Fibroblast of skin of left quadriceps (primary cell): ENCODE data around the gene TIGD1.

ENCODE experiments used
- DNase-seq, 2 experiments: peaks; one replicate each; pipeline ENCODE4 v3.0.0-alpha.2; 2013; ENCODE audit warnings: low read depth in 2 of 2

TIGD1 gene

DNA sequence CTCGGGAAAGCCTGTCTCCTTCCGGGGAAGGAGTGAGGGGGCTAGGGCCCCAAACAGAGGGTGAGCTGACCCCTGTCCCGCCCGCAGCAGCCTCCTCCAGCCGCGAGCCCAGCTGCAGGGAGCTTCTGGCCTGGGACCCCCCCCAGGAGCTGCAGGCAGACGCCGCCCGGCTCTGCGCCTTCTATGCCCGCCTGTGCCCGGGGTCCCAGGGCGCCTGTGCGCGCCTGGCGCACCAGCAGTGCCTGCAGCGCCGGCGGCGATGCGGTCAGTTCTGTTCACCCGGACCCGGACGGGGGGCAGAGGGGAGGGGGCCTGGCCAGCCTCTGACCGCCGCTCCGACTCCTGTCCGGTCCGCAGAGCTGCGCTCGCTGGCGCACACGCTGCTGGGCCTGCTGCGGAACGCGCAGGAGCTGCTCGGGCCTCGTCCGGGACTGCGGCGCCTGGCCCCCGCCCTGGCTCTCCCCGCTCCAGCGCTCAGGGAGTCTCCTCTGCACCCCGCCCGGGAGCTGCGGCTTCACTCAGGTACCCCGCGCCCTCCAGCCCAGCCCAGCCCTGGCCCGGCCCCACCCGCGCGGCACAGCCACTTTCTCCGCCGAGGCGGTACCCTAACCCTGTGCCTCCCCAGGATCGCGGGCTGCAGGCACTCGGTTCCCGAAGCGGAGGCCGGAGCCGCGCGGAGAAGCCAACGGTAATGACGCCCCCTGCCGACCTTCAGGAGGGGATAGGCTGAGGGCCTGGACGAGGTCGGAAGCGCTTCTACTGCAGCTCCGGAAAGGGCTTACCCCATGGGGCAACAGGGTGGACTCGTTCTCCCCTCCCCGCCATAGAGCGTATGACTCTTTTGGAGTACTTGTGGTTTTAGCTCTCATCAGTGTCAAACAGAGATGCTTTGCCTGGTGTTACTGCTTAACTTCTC, 26.4 kb downstream of the TIGD1 start:
- no peak for DNase-seq

DNA sequence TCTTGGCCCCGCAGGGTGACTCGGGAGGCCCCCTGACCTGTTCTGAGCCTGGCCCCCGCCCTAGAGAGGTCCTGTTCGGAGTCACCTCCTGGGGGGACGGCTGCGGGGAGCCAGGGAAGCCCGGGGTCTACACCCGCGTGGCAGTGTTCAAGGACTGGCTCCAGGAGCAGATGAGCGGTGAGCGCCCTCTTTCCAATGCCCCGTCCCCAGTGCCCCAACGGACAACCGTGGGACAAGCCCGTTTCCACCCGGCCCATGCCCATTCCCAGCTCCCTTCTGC, 27.0 kb downstream of the TIGD1 start:
- DNase-seq = no peak

DNA sequence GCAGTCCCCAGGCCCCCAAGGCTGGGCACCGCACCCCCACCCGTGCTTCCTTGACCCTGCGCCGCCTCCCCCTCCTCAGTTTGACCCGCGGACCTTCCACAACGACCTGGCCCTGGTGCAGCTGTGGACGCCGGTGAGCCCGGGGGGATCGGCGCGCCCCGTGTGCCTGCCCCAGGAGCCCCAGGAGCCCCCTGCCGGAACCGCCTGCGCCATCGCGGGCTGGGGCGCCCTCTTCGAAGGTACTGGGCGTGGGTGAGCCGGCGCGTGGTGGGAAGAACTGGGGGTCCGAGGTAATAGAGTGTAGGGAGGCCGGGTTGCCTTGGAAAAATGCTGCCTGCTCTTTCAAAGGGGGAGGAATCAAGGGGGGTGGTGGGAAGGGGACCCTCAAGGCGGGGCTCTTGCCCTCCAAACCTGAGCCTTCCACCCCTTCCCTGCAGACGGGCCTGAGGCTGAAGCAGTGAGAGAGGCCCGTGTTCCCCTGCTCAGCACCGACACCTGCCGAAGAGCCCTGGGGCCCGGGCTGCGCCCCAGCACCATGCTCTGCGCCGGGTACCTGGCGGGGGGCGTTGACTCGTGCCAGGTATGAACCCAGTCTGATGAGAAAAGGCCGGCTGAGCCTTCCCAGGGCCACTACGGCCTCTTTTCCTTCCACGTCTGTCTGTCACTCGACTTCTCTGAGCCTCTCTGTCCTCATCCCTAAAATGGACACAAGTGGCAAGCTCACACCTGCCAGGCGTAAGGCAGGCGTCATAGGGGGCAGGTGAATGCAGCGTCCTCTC, 27.5 kb downstream of the TIGD1 start:
- no peak for DNase-seq

DNA sequence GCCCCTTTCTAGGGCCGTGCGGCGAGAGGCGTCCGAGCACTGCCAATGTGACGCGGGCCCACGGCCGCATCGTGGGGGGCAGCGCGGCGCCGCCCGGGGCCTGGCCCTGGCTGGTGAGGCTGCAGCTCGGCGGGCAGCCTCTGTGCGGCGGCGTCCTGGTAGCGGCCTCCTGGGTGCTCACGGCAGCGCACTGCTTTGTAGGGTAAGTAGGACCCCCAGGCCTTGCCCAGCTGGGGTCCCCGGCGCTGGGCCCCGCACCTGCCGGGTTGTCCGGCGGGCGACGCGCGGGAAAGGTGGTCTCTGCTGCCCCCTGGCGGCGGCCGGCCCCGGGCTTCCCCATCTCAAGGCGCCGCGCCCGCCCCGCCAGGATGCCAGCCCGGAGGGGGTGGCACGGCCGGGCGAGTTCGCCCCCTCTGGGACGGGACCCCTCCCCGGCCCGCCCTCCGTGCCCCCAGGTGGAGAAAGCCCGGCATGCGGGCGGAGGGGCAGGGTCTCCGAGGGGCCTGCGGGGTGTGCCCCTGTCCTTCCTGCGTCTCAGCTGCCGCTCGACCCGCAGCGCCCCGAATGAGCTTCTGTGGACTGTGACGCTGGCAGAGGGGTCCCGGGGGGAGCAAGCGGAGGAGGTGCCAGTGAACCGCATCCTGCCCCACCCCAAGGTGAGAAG, 28.3 kb downstream of the TIGD1 start:
- DNase-seq = no peak

DNA sequence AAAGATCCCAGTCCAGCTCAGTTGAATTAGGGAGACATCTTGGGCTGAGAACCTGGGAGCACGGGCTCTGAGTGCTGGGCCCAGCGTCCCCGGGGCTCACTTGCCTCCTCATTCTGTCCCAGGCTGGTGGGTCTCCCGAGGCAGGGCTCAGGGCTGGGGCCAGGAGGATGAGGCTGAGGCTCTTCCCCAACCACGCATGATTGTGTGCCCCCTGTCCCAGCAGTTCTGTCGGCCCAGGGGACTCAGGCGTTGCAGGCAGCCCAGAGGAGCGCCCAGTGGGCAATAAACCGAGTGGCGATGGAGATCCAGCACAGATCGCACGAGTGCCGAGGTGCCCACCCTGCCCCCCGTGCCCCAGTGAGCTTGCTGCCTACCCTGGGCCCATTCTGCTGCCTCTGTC, 29.3 kb downstream of the TIGD1 start:
- no peak for DNase-seq

DNA sequence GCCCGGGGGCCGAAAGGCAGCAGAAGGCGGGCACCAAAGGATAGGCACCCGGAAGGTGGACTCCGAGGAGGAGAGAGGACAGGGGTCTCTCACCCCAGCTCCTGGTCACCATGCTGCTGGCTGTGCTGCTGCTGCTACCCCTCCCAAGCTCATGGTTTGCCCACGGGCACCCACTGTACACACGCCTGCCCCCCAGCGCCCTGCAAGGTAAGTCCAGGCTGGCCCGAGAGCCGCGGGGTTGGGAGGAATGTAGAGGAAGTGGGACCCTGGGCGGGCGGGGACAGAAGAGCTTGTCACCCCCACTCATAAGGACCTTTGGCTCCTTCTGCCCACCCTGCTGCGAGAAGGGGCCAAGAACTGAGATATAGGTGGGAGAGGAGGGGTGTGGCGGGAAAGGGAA, 29.9 kb downstream of the TIGD1 start:
- DNase-seq = no peak

DNA sequence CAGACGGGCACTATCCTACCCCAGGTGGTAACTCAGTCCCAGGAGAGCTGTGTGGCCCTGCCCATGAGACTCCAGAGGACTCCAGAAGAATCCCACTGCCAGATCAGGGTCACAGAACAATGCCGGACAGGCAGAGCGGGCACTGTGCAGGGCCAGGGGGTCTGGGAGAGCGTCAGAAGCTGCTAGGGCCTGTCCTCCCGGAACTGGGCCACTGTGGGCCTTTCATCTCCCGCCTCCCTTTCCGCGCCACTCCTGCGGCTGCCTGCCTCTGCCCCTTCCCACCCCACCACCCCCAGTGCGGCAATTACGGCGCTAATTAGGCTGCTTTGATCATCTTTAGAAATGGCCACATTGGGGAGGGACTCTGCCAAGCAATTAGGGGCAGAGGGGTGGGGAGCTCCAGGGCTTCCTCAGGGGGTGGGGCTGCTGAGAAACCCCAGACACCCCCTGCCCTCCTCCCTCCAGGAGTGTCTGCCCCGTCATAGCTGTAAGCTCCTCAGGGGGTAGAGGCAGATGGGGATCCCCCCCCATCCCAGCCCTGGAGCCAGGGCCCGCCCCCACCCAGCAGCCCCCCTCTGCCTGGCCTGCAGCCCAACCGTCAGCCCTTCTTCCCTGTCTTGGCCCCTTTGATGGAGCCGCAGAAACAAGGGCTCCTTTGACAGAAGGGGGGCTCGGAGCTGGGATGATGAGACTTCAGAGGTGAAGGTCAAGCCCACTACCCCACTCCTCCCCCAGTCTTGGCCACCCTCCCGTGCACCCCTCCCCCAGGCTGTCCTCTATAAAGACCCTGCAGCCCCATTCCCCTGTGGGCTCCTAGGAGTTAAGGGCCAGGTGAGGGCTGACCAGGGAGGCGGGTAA, 30.5 kb downstream of the TIGD1 start, which contains the start of gene PRSS56:
Gene PRSS56, plus strand, starts transcription at position 808 of the 858 bp plus-strand sequence. CDS start 211 bp downstream, outside the sequence.
- DNase-seq = no peak

DNA sequence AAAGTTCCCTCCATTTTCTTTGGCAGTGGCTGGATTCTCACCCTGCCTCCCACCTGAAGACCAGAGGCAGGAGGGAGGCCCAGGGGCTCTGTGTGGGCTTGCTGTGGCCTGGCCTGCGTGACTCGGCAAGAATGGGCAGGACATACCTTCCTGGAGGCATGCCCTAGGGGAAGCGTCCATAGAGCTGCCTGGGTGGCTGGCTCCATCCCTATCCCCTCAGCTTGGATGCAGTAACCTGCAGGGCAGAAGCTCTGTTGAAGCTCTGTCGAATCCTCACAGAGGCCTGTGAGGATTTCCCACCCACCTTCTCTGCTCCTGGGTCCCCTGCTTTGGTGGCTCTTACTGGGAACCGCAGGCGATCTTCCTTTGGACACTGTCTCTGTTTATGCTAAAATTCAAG, 31.5 kb downstream of the TIGD1 start:
- no peak for DNase-seq

DNA sequence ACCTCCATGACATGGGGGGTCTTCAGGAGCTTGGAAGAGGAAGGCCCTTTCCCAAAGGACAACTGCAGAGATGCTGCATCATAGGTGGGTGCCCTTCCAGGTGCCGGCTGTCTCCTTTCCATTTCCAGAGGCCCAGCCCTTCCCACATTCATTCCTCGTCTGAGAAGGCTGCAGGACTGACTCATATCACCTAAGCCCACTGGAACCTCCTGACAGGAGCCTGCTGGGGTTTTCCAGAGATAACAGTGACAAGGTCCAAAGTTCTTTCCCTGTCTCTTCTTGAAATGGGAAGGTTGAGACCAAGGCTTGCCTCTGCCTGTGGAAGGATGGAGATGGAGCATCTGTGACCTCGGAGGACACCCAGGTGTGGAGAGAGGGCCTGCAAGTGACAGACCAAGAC, 33.8 kb downstream of the TIGD1 start:
- no peak for DNase-seq

DNA sequence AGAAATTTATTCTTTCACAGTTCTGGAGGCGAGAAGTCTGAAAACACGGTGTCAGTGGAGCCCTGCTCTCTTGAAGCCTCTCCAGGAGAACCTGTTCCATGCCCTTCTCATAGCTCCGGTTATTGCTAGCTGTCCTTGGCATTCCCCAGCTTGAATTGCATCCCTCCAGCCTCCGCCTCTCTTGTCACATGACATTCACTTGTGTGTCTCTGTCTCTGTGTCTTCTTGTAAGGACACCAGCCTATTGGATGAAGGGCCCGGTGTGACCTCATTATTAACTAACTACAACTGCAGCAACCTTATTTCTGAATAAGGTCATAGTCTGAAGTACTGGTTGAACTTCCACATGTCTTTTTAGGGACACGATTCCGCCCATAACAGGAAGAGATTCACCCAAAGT, 34.7 kb downstream of the TIGD1 start:
- DNase-seq = no peak

DNA sequence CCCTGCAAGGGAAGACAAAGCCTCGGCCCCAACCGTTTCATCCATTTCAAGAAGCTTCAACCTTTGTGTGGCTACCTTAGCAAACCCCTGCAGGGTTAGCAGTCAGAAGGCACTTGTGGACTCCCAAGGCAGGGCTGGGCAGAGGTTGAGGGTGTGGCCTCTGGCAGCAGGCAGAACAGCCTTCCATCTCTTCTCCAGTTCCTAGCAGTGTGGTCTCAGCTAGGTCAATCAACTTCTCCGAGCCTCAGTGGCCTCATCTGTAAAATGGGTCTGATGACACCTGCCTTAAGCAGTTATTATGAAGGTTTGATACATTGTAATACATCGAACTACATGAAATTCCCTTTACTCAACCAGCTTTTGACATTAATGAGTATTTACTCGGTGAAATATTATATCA, 37.0 kb downstream of the TIGD1 start:
- no peak for DNase-seq

DNA sequence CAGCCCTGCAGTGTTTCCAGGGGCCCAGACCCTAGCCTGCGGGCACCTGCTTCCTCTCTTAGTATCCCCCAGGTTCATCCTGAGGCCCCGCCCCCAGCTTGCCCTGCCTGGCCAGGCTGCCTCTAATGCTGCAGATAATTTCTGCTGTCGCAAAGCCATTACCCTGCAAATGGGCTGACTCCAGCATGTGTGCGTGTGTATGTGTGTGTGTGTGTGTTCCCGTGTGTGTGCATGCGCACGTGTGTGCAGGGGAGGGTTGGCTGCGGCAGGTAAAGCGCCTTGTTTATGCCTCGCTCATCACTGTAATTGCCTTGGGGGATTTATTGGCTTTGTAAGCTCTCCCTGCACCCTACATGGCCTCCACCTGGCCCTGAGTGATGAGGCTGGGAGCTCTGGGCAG, 37.8 kb downstream of the TIGD1 start:
- no peak for DNase-seq

DNA sequence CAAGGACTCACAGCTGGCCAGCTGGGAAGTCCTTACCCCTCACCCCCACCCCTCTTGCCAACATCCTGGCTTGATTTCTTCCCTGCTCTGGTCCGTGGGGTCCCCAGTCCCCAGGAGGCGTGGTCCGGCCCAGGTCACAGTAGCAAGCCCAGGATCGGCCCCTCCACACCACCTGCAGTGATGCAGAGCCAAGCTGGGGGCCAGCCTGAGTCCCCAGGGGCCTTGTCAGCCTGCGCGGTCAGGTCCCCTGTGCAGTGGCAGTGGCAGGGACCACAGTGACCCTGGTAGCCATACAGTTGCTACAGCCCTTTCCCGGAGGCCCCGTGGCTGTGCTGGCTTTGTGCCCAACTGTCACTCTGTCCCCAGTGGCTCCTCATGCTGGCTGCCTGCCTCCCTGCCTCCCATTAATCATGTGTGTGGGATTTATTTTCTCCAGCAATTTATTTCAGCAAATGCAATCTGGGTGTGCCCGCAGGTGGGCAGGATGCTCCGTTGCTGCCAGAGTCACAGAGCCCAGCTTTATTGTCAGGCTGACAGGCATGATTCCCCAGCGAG, 38.9 kb downstream of the TIGD1 start:
- DNase-seq = no peak

DNA sequence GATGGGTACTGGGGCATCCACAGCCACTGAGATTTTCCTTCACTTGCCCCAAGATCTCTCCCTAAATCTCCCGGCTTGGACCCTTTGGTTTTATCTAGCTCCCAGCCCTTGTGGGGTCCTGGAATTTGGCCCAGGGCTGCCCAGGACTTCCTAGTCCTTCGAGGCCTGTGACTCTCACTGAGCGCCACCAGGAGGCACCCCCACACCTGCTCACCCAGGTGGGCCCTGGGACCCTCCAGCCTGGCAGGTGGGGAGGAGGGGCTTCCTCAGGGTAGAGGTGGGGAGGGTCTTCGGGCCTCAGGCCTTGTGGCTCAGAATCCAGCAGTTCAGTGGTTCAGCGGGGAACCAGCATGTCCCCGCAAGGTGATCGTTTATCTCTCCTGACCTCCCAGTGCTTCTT, 42.1 kb downstream of the TIGD1 start:
- no peak for DNase-seq

DNA sequence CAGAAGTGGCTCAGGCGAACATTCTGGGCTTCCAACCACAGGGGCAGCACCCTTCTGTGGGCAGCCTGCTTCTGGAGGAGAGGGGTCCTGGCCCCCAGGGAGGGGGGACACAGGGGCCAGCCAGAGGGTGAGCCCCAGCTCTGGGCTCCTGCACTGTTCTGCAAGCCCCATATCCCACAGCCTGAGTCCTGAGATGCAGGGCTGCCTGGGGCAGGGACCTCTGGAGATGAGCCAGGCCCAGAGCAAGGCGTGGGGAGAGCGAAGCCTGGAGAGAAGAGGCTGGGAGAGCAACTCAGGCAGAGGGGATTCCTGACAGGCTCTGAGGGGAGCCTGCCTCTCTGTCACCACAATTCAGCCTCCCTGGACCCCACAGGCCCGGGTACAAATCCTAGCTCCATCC, 43.6 kb downstream of the TIGD1 start:
- no peak for DNase-seq

DNA sequence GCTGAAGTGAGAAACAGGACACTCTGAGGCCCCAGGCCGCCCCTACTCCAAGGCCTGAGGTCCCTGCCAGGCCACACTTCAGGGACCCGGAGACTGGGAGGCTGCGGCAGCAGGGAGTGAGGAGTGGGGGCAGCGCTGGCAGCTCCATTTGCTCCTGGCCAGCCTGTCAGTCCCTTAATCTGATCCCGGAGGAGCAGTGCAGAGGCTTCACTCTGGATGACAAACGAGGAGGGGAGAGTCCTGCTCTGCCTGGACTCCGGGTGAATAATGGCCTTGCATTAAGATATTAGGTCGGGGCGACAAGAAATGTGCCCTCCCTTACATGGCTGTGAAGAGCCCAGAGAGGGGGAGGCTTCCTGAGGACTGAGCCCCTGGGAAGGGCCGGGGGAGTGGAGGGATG, 44.5 kb downstream of the TIGD1 start:
- DNase-seq = no peak

DNA sequence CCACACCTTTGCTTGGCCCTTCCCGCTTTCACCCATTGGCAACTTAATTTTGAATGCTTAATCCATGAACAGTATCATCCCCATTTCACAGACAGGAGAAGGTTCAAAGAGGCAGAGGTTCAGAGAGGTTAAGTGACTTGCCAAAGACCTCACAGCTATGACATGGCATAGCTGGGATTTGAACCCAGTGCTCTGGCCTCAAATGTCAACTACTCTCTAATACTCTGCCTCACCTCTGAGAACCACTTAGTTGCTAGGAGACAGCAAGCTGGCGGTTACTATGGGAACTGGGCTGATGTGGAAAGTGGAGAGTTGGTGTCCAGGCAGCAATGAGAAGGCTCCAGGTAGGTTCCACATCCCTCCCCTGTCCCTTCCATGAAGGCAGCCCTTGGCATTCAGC, 45.9 kb downstream of the TIGD1 start:
- DNase-seq = no peak

DNA sequence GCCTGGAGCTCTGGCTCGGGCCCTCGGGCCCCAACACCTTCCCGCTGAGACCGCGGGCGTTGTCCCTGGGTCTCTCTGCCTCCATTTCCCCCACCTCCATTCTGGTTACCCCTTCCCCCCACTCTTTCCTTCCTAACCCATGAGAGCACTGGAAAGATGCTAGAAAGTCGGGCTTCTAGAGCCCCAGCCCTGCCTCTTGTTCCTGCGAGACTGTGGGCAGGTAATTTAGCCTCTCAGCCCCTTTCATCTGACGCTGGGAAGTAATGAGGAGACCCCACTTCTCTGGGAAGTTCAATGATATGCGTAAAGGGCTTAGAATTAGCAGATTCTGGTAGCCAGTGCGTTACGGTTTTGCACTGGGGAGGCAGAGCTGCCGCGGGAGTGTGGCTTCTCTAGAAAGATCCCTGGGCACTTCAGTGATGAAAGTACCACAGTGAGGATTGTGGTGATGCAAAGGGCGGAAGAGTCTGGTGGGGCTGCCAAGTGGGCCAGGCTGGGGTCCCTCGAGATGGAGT, 46.5 kb downstream of the TIGD1 start:
- DNase-seq = no peak

DNA sequence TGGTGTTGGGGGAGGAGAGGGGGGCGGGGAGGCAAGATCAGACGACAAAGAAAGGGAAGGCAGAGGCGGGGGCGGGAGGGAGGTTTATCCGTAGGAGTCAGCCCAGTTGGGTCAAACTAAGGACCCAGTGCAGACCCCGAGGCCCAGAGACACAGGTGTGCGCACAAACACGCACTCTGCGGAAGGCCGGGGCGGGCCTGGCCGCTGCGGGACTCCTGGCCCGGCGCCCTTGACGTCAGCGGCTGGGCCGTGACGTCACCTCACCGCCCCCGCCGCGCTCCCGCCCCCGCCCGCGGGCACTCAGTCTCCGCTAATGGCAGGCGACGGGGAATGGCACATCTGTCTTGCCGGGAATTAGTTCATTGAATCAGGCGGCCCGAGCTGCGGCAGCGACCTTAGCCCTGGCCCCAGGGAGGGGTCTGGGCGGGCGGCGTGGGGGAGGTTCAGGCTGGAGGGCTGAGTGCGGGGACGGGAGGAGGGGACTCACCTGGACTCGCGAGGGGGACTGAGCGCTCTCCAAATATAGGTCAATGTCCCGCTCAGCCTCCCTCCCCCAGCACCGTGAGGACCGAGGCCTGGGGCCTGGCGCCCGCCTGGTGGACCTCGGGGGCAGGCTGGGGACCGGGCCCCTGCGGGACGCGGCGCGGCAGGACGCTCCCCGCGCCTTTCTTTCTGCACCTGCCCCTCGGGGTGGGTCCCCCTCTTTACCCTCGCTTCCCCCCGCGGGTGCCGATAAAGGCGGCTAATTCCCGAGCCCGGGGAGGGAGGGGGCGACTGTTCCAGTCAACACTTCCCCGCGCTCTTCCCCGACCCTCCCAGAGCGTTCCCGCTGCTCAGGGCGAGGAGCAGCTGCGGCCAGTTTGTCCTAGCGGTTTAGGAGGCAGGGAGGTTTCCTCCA, 47.2 kb downstream of the TIGD1 start:
- DNase-seq = no peak

DNA sequence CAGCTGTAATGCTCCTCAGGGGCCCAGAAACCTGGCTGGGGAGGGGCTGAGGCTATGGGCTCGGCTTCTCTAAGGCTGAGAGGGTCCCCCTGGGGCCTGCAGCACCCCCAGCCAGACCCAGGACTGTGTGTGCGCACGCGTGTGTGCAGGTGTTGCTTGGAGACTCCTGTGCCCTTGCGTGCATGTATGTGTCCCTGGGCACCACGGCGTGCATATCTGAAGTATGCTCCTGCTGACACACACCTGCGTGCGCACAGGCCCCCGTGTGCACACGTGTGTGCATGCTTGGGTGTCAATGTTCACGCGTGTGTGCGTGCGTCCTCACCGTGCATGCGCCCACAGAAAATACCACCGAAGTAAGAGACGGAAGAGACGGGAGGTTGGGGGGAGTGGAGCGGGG, 47.8 kb downstream of the TIGD1 start:
- no peak for DNase-seq
